VCaP (cell line): ENCODE measurements around the gene FYN.
A peak's percentile ranks its signal among the peaks of the same experiment; 100 is the strongest.

ENCODE experiments used
- H3K27ac ChIP-seq: fragments of 450-650 bp; 2 replicates; pipeline ENCODE4 v1.5.1; 2017
- TF ChIP-seq, protein P1 (sequence below): fragments of 450-650 bp; conservative IDR thresholded peaks from 2 replicates; pipeline ENCODE4 v1.5.1; 2017; ENCODE audit warnings: mild to moderate bottlenecking, moderate library complexity

The FYN gene

DNA sequence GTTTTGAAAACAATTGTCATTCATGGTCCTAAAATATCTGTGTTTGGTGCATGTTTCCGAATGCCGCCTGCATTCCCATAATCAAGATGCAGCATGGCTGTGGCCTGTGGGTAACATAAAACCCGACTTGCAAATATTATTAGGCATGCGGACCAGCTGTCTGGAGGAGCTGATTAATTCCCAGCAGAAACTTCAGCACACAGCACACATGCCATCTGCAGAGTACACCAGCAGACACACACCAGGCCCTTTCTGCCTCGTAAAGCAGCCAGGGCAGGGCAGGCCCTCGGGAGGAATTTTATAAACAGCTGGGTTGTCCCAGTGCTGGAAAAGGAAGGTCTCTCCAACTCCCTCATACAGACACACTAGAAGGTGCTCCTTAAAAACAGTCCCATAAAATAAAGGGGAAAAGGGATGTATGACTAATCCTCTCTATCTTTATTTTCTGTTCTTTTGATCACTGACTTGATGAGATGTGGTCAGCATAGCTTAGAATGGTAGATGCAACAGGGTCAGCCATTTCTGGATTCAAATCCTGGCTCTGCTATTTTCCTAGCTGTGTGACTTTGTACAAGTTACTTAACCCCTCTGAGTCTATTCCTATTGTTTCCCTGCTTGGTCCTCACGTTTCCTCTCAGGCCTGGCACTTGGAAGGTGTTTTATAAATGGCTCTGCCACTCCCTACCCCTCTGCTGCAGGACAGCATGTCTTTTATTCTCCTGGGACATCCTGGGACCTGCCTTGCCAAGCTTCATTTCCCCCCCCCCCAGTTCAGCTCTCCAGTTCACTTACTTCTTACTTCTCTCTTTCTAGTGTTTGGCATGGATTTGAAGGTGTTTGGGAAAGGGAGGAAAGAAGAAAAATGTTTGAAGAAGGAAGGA is 181.7 kb downstream of the FYN start:
- TF ChIP-seq, protein P1, sequence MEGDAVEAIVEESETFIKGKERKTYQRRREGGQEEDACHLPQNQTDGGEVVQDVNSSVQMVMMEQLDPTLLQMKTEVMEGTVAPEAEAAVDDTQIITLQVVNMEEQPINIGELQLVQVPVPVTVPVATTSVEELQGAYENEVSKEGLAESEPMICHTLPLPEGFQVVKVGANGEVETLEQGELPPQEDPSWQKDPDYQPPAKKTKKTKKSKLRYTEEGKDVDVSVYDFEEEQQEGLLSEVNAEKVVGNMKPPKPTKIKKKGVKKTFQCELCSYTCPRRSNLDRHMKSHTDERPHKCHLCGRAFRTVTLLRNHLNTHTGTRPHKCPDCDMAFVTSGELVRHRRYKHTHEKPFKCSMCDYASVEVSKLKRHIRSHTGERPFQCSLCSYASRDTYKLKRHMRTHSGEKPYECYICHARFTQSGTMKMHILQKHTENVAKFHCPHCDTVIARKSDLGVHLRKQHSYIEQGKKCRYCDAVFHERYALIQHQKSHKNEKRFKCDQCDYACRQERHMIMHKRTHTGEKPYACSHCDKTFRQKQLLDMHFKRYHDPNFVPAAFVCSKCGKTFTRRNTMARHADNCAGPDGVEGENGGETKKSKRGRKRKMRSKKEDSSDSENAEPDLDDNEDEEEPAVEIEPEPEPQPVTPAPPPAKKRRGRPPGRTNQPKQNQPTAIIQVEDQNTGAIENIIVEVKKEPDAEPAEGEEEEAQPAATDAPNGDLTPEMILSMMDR = no peak

DNA sequence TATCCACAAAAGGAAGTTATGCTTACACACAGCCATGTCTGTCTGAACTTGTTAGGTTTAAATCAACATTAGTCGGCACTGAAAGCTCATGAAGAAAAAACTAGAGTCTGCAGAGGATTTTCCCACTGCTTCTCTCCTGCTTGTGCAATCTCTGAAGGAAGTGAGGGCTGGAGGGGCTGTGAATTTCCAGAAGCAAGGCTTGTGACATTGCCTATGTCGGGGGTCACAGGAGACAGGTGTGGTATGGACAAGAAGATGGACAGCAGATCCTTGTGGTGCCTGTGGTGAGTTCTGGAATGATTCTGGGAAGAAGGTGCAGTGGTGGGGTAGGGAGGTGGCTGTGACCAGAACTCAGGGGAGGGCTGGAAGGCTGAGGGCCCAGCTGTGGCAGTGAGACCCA is 183.3 kb downstream of the FYN start:
- peak overlapping the region; percentile 92; the same call in 1 of the 2 replicates for H3K27ac ChIP-seq
- TF ChIP-seq, protein P1 = no peak

More for the DNA sequence above, 181.7 kb downstream of the FYN start:
- peak overlapping the region; percentile 92 for H3K27ac ChIP-seq

DNA sequence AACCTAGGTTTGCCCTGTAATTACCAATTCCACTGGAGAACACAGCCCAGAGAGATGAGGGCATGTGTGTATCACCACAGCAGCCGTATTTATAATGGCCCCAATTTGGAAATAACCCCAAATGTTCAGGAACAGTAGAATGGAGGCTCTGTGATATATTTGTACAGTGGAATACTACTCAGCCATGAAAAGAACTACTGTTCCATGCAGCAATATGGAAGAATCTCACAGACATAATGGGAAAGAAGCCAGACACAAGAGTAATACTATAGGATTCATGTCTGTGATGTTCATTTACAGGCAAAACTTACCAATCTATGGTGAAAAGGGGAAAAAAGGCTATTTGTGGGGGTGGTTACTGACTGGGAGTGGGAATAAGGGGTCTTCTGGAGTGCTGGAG is 183.8 kb downstream of the FYN start:
- peak overlapping the region; percentile 92; the same call in 1 of the 2 replicates for H3K27ac ChIP-seq
- TF ChIP-seq, protein P1 = no peak

DNA sequence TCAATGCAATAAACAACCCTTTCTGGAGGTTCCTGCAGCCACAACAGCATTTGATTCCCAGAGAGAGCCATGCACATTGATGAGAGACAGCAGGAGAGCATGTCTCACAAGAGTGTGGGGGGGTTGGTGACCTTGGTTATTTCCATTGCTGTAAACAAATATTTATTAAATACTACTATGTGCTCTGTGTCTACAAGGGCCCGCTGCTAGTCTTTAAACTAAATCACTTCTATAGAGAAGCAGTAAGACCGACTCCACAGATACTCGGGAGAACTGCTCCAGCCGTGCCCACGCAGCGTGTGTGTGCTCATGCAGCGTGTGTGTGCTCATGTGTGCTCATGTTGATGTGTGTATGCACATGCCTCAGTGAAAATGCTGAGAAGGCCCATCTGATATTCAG is 184.9 kb downstream of the FYN start:
- TF ChIP-seq, protein P1 = no peak
- no peak overlapping the region for H3K27ac ChIP-seq

DNA sequence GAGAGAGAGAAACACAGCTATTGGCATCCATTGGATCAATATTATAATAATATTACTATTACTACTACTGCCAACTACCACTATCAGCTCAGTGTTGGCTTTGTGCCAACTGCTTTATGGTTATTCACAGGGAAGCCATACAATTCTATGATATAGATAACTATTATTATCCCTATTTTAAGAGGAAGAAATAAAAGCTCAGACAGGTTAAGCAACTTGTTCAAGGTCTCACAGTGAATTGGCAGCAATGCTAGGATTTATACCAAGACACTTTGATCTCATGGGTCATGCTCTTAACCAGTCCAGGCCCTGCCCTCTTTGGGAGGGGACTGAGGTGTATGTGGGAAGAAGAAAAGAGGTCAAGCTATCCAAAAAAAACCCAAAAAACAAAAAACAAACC is 185.6 kb downstream of the FYN start:
- no peak overlapping the region for H3K27ac ChIP-seq
- TF ChIP-seq, protein P1 = no peak

DNA sequence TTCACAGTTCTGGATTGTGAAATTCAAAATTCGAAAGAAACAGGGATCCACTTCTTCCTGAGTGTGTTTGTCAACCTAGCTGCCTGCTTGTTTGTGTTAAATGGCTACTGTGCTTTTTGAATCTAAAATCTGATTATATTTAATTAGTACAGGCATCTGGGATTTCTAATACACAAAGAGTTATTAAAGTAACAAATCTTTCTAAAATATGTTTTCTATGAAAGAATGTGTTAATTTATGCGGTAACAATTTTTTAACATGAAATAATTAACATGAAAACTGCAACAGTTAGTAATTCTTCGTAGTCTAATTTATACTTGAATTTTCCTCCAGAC is 186.4 kb downstream of the FYN start:
- TF ChIP-seq, protein P1 = no peak
- H3K27ac ChIP-seq = no peak overlapping the region

DNA sequence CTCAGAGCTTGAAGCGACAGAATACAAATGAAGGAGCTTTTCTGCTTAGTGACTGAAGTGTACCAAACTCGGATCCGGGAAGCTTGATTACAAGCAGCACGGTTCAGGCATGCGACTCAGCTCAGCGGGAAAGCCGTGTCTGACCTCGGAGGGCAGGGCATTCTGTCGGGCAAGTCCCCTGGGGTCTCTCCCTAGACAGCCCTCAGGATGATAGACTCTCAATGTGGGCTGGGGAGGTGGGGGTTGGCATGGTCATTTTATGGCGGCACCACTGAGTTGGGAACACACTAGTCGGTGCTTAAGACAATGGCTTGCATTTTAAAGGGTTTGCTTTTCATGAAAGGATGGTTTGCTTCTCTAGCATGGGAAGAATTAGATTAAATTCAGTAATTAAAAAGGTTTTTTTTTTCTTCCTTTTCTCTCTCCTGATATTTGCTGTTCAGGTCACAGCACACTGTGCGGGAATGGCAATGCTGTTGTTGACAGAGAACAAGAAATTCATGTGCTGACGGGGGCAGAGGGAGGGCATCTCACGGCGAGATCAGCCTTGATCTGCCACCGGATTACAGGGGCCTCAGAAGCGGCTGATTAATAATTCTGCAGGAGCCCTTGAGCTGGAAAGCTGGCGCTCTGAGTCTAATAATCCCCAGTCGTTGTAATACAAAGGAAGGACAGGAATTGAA is 186.9 kb downstream of the FYN start:
- TF ChIP-seq, protein P1 = no peak
- no peak overlapping the region for H3K27ac ChIP-seq
